GM12874 (cell line): ENCODE measurements around the gene ZNF160.

Experiments used
- CTCF ChIP-seq: IDR thresholded peaks from 2 replicates; pipeline ENCODE4 v1.5.1; 2011; ENCODE audit warnings: low read depth, mild to moderate bottlenecking, control low read depth, low read length, moderate library complexity; ENCODE audit not compliant: insufficient read depth

Gene ZNF160

DNA sequence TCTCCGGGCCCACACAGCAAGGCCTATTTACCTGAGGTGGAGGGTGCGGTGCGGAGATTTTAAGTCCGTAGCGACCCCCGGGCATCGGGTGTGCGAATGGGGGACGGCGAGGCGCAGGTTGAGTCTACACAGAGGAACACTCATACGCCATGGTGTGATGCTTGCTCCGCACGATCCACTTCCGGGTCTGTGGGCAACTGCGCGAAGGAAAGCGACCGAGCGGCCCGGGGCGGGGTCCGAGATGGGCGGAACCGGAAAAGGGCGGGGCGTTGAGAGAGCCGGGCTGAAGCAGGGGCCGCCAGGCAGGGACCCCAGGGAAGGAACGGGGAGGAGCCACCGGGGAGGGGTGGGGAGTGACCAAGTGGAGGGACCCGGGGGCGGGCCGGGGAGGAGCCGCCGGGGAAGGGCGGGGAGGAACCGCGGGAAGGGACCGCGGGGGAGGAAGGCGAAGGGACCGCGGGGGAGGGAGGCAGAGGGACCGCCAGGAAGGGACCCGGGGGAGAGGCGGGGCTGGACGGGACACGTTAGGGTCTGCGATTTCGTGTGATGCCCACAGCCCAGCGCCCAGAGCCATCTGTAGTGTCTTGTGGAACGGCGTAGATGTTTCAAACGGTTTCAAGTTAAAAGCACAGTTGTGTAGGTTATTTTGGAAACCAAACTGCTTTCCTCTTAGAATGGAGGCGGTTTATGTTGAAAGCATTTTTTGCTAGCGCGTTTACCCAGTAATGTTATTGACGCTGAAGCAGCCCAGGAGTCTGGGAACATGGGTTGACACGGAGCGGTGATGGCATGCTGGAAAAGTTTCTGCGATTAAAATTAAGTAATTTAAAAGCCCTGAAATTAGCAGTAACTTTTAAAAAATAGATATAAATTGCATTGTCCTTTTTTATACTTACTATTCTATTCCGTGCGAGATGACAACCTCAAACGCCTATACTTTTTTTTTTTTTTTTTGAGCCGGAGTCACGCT is at the start of gene ZNF160:
ZNF160 (minus strand) TSS at position 189 of the 970 bp plus-strand sequence. CDS start 17,146 bp downstream, outside the sequence.
- TF ChIP-seq CTCF = no peak

GRCh38 chr19:53147645-53148044 is 44.4 kb upstream of the ZNF160 start:
- no peak for TF ChIP-seq CTCF

DNA sequence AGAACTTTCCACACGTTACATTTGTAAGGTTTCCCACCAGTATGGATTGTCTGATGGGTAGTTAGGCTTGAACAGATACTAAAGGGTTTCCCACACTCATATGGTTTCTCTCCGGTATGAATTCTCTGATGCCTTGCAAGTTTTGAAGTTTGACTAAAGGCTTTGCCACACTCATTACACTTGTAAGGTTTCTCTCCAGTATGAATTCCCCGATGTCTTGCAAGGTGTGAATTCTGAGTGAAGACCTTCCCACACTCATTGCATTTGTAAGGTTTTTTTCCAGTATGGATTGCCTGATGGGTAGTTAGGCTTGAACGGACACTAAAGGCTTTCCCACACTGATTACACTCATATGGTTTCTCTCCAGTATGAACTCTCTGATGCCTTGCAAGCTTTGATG is 37.1 kb upstream of the ZNF160 start:
- TF ChIP-seq CTCF = no peak

DNA sequence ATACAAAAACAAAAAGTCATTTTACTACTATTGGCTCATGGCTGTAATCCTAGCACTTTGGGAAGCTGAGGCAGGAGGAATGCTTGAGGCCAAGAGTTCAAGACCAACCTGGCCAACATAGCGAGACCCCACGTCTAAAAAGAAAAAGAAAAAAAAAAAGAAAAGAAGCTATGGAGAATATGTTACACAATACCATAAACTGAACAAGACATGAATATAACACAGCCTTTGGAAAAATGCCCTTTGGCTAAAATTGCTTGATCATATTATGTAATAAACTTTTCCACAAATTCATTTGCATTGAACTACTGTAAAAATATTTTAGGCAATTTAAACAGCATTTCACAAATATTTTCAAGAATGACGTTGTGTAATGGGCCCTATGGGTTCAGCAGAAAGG is 33.2 kb upstream of the ZNF160 start:
- TF ChIP-seq CTCF = no peak

DNA sequence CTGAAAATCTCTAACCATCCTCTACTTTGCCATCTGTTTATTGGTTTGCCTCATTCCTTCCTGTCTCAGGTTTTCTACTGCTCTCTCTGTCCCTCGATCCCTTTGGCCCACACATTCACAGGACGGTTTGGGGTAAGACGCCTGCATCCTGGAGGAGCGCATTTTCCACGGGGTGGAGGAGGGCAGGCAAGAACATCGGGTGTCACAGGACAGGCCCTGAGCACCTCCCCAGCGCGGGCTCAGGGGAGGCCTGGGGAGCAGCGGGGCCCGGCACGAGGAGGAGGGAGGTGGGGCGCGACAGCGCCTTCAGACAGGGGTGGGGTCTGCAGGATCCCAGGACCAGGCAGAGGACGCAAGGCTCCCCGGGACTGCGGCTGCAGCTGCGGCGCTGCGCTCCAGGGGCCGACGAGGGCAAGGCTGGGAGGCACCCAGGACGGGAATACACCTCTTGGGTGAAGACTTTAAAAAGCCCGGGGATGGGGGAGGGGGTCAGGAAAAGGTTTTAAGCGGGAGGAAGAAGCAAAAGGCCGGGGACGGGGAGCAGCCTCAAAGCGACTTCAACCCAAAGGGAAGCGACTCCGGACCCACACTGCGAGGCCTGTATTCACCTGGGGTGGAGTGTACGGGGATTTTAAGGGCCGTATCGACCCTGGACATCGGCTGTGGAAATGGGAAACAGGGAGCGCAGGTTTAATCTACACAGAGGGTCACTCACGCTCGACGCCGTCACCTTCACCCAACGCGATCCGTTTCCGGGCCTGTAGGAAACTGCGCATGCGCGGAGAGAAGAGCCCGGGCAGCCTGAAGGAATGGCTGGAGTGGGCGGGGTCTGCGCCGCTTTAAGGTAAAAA is 29.1 kb upstream of the ZNF160 start, which contains the start of gene ZNF415:
ZNF415 (minus strand) TSS at position 770 of the 851 bp plus-strand sequence. CDS start 10,234 bp downstream, outside the sequence.
- no peak for TF ChIP-seq CTCF

- TF ChIP-seq CTCF = no peak
These were observed 28.5 kb upstream of the ZNF160 start for GRCh38 chr19:53131727-53132126.

DNA sequence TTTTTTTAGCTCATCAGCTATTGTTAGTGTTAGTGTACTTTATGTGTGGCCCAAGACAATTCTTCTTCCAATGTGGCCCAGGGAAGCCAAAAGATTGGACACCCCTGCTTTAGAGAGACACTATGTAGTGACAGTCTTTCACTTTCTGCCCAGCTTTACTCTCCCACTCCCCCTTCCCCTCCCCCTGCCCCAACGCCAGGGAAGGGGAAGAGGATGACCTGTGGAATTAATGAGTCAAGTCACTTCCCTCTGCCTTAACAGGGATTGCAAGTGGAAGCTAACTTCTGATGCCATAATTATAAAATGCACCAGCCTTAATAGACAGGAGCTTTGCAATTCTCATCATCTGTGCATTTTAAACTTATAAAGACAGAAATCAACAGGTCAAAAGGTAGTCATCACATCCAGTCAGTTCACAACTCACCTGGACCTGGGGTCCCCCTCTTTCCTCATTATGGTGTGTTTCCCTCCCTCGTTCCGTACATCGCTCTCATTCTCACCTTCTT is 27.9 kb upstream of the ZNF160 start:
- TF ChIP-seq CTCF = no peak
